ENCODE data around the gene FANCB. TPM values are rescaled to one million over a fixed set of nuclear protein-coding genes. Genes with fewer than 3 reads are reported as not detected.

Gene FANCB
- total RNA-seq (2021; ENCODE audit: unreplicated experiment) (11.3 TPM), Bru-seq, nascent RNA (percentile 70 among the genes with signal in this experiment), BruChase-seq, experiment 1, labeled RNA remaining after a 6-hour chase (percentile 63 among the genes with signal in this experiment), BruChase-seq, experiment 2, labeled RNA remaining after a 2-hour chase (percentile 74 among the genes with signal in this experiment)
- 0.82 and 1.3 TPM in 2 replicates for polyA plus RNA-seq (2012)
- long read RNA-seq, partial matches to known transcripts, result 2 of 10 reads
- long read RNA-seq, other reads (novel, unspliced or antisense), result 5 of 10 reads

DNA sequence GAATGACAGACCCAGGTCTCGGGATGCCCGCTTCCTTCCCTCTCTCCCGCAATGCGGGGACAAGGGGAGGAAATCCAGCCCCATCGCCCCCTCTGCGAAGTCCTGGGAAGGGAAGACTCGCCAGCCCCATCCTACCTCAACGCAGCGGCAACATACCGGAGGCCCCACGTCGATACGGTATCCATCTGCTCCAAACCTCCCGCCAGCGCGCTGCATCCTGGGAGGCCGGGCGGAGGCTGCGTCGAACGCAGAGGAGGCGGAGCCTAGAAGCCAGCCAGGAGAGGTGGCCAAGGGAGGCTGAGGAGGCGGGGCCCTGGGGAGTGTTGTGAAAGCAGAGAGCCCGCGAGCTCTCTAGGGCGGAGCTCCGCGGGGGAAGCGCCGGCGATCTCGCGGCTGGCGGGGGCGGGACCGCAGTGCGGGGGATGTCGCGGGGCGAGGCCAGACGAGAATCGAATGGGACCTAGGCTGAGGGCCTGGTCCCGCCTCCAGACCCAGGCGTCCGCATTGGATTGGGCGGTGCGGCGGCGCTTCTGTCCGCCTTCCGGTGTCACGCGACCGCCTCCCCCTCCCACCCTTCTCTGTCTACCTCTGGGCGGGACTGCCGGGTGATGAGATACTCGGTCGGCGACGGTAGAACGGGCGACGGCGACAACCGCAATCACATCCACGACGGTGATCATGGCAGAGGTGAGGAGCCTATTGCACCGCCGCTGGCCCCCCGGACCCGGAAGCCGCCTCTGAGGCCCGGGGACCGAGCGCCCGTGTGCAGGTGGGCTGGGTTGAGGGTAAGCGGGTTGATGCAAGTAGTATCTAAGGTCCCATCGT is at the start of gene FANCB, which contains the start of gene MOSPD2:
Gene FANCB, minus strand, starts transcription at position 219 of the 825 bp plus-strand sequence. CDS start 7,559 bp downstream, outside the sequence.
Gene MOSPD2, plus strand, starts transcription at position 571 of the 825 bp plus-strand sequence. Its CDS starts 108 bp downstream, at position 679.
- no peak within 1 kb of the TSS for H2AFZ ChIP-seq (ENCODE audit: low read depth, low read length, poor library complexity, severe bottlenecking)
- BruUV-seq (replicated peaks), result no TSS peak
- POLR2A ChIA-PET, result interaction anchor here (0.5 kb wide), 1 partner anchor 15 kb away, joined by 3 read pairs; no protein-coding TSS in a partner anchor
- TF ChIP-seq EZH2 (IDR thresholded peaks at IDR 0.05) (no peak), POLR2AphosphoS5 (IDR thresholded peaks at IDR 0.05; ENCODE audit: low read depth, low read length) (peak; percentile 69; the same call in 1 of the 2 replicates), ELF1 (IDR thresholded peaks at IDR 0.05; ENCODE audit: borderline replicate concordance, low read depth) (peak; percentile 33; the same call in 1 of the 2 replicates), JUND (IDR thresholded peaks at IDR 0.05) (no peak), REST (IDR thresholded peaks at IDR 0.05; ENCODE audit: low read depth) (no peak), TCF7L2 (IDR thresholded peaks at IDR 0.05; ENCODE audit: borderline replicate concordance, extremely low read depth, insufficient read depth, insufficient read length) (no peak), EZH2phosphoT487 (IDR thresholded peaks at IDR 0.05; ENCODE audit: borderline replicate concordance) (no peak), ZBTB33 (IDR thresholded peaks at IDR 0.05; ENCODE audit: extremely low read depth, insufficient replicate concordance, low read length) (no peak), RAD21 (IDR thresholded peaks at IDR 0.05; ENCODE audit: low read depth) (no peak), CEBPB (IDR thresholded peaks at IDR 0.05; ENCODE audit: low read depth) (peak; percentile 78), YY1 (IDR thresholded peaks at IDR 0.05; ENCODE audit: extremely low read depth, insufficient replicate concordance, low read depth, low read length) (no peak), FOSL1 (IDR thresholded peaks at IDR 0.05; ENCODE audit: low read depth) (no peak), ZFX (IDR thresholded peaks at IDR 0.05) (no peak), MAX (IDR thresholded peaks at IDR 0.05) (peak; percentile 89), SP1 (IDR thresholded peaks at IDR 0.05; ENCODE audit: low read depth) (peak; percentile 49), EGR1 (IDR thresholded peaks at IDR 0.05; ENCODE audit: low read depth) (peak; percentile 91)
- TF ChIP-seq, protein P1, sequence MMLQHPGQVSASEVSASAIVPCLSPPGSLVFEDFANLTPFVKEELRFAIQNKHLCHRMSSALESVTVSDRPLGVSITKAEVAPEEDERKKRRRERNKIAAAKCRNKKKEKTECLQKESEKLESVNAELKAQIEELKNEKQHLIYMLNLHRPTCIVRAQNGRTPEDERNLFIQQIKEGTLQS (IDR thresholded peaks at IDR 0.05), result no peak

More for the DNA sequence above, at the start of gene FANCB, which contains the start of gene MOSPD2:
- Histone ChIP-seq H3K4me3 (replicated peaks in 1 of 2; ENCODE audit: low read depth in 1 of 2, low read length in 2 of 2) (peak within 1 kb of the TSS; percentile 75 to 76), H3K36me3 (ENCODE audit: control insufficient read depth in 1 of 2, insufficient read depth in 2 of 2, low read length in 2 of 2) (no peaks in the 10 kb centered on the region), H3K9me2 (ENCODE audit: insufficient read depth) (no peaks in the 10 kb centered on the region), H3K27me3 (ENCODE audit: insufficient read depth, low read length) (no peaks in the 10 kb centered on the region), H3K4me1 (ENCODE audit: control insufficient read depth in 1 of 2, insufficient read depth in 2 of 2, low read length in 2 of 2) (peaks cover 0 to 3% of the 10 kb centered on the region in 2 experiments; a peak in 2 of 4 replicates), H3K27ac (ENCODE audit: low read depth, low read length) (no peak within 1 kb of the TSS), H3K9ac (ENCODE audit: low read length) (peak within 1 kb of the TSS; percentile 74), H3K79me2 (ENCODE audit: insufficient read depth, low read length) (peaks cover 43% of the 10 kb centered on the region), H3K9me3 (ENCODE audit: control insufficient read depth in 1 of 2, insufficient read depth in 1 of 2, low read depth in 1 of 2, low read length in 2 of 2) (no peaks in the 10 kb centered on the region), H3K4me2 (ENCODE audit: low read length) (peak within 1 kb of the TSS; percentile 82), H4K20me1 (ENCODE audit: insufficient read depth) (no peaks in the 10 kb centered on the region)
- ChIA-PET CTCF (no interaction called here), RAD21 (ENCODE audit: low non-redundant PET in 1 of 2, low total read pairs in 2 of 2, uncharacterized antibody in 2 of 2, unreplicated experiment in 2 of 2) (no interaction called here)
- intact Hi-C loops (cut with micrococcal nuclease), result no loop called here
- ATAC-seq, result peak; percentile 97
- peak; percentile 85 for DNase-seq (ENCODE audit: low read depth, low spot score)
